ENCODE results near the gene CASKIN2.

CASKIN2 gene

GRCh38 chr17:75503337-75503950 is 11.9 kb downstream of the CASKIN2 start:
- DNase-seq = no peak

- no peak for DNase-seq
Observed at GRCh38 chr17:75502721-75503329, 12.5 kb downstream of the CASKIN2 start.

GRCh38 chr17:75502072-75502720 is 13.1 kb downstream of the CASKIN2 start:
- DNase-seq = no peak

- no peak for DNase-seq
Observed at GRCh38 chr17:75501378-75502071, 13.8 kb downstream of the CASKIN2 start.

GRCh38 chr17:75500419-75501216 is 14.7 kb downstream of the CASKIN2 start:
- no peak for DNase-seq

GRCh38 chr17:75499313-75500022 is 15.9 kb downstream of the CASKIN2 start:
- DNase-seq = no peak

- DNase-seq = no peak
Observed at GRCh38 chr17:75498726-75499213, 16.6 kb downstream of the CASKIN2 start.

GRCh38 chr17:75498039-75498725 is 17.2 kb downstream of the CASKIN2 start:
- DNase-seq = no peak

- DNase-seq = no peak
Observed at GRCh38 chr17:75496005-75496404, 19.3 kb downstream of the CASKIN2 start.

GRCh38 chr17:75494326-75494877 is 20.9 kb downstream of the CASKIN2 start:
- DNase-seq = no peak

GRCh38 chr17:75493476-75494129 is 21.7 kb downstream of the CASKIN2 start:
- DNase-seq = no peak

GRCh38 chr17:75492555-75493168 is 22.7 kb downstream of the CASKIN2 start:
- DNase-seq = no peak

GRCh38 chr17:75491680-75492079 is 23.7 kb downstream of the CASKIN2 start:
- DNase-seq = no peak

GRCh38 chr17:75490953-75491649 is 24.2 kb downstream of the CASKIN2 start:
- DNase-seq = no peak

GRCh38 chr17:75490173-75490743 is 25.1 kb downstream of the CASKIN2 start:
- DNase-seq = no peak

GRCh38 chr17:75489511-75489955 is 25.8 kb downstream of the CASKIN2 start:
- no peak for DNase-seq

GRCh38 chr17:75488693-75489510 is 26.4 kb downstream of the CASKIN2 start:
- DNase-seq = no peak

All from NCI-H187 treated with DMSO at 0.1 percent for 48 hours (cell line).